ENCODE results near the gene REXO5. TPM values are rescaled to one million over a fixed set of nuclear protein-coding genes. Genes with fewer than 3 reads are reported as not detected.
"Not testable (repeated sequence)": the region's sequence is repeated elsewhere in the genome, so short reads cannot be mapped to it uniquely, and the experiment has no call there.

Gene REXO5, protein sequence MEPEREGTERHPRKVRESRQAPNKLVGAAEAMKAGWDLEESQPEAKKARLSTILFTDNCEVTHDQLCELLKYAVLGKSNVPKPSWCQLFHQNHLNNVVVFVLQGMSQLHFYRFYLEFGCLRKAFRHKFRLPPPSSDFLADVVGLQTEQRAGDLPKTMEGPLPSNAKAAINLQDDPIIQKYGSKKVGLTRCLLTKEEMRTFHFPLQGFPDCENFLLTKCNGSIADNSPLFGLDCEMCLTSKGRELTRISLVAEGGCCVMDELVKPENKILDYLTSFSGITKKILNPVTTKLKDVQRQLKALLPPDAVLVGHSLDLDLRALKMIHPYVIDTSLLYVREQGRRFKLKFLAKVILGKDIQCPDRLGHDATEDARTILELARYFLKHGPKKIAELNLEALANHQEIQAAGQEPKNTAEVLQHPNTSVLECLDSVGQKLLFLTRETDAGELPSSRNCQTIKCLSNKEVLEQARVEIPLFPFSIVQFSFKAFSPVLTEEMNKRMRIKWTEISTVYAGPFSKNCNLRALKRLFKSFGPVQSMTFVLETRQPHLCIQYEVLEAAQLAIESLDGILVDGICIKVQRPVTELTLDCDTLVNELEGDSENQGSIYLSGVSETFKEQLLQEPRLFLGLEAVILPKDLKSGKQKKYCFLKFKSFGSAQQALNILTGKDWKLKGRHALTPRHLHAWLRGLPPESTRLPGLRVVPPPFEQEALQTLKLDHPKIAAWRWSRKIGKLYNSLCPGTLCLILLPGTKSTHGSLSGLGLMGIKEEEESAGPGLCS
- polyA plus RNA-seq: 6.7 TPM
- long read RNA-seq, donor 1, partial matches to known transcripts: 0 of 1 reads
- long read RNA-seq, donor 1, other reads (novel, unspliced or antisense): 0 of 1 reads
- long read RNA-seq, donor 2: 0 reads
- long read RNA-seq, donor 3: 0 reads
- long read RNA-seq, donor 4: 0 reads
- long read RNA-seq, donor 5: 0 reads
- long read RNA-seq, donor 6: 0 reads
- long read RNA-seq, donor 7: 0 reads
- long read RNA-seq, donor 8: 0 reads
- long read RNA-seq, donor 9: 0 reads
- long read RNA-seq, donor 10, partial matches to known transcripts: 0 of 1 reads
- long read RNA-seq, donor 10, other reads (novel, unspliced or antisense): 0 of 1 reads
- long read RNA-seq, donor 11: 0 reads

DNA sequence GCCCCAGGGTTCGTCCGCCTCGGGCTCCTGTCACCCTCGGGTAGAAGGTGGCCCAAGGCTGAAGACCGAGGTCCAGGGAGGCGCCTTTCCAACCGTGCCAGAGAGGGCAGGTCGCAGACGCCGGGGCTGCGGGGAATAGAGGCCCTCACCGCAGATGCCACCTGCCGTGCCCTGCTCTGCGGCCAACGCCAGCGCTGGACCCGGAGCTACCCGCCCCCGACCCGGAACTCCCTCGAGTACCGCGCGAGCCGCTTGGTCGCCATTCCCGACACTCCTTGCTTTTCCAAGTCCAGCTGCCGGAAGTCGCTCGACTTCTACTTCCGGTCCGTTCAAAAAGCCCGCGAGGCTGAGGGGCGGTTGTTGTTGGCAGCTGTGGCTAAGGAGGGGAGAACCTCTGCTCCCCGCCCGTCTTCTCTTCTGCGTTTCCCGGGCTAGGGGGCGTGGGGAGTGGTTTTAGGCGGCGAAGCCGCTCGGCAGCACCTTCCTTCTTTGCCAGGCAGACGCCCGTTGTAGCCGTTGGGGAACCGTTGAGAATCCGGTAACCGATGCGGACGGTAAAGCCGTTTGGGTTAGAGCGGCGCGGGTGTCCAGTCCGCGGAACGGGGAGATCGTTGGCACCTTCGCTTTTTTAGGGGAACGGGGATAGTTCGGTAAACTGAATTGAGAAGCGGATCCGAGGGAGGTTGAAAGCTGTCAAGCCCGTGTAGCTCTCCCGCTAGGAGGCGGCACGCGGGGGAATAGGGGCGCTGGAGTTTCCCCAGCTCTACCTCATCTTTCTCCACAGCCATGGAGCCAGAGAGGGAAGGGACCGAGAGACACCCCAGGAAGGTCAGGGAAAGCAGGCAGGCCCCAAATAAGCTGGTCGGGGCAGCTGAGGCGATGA lies at the start of gene REXO5, which contains the start of gene ERI2:
Gene REXO5 (plus strand): TSS at position 360 of the 883 bp plus-strand sequence. CDS start 427 bp downstream, at position 787.
Gene ERI2 (minus strand): TSS at position 305 of the 883 bp plus-strand sequence. CDS start 42 bp downstream, at position 263.
- Histone ChIP-seq H3K4me3 (ENCODE audit: low read length) (peak within 1 kb of the TSS; percentile 90), H3K27me3 (ENCODE audit: control insufficient read depth, insufficient read depth, low read length) (no peaks in the 10 kb centered on the region), H3K4me1 (ENCODE audit: control insufficient read depth, insufficient read depth, low read length) (no peaks in the 10 kb centered on the region), H3K9me3 (ENCODE audit: control insufficient read depth, low read depth, low read length) (no peaks in the 10 kb centered on the region), H3K36me3 (ENCODE audit: control insufficient read depth, insufficient read depth, low read length) (peaks cover 5% of the 10 kb centered on the region), H3K27ac (ENCODE audit: low read length) (peak within 1 kb of the TSS; percentile 86)
- no CpG with 5 or more reads among the region's 74 CpGs for WGBS (ENCODE audit: insufficient coverage, low lambda C conversion rate)
- DNase-seq: peak; percentile 94 to 96

DNA sequence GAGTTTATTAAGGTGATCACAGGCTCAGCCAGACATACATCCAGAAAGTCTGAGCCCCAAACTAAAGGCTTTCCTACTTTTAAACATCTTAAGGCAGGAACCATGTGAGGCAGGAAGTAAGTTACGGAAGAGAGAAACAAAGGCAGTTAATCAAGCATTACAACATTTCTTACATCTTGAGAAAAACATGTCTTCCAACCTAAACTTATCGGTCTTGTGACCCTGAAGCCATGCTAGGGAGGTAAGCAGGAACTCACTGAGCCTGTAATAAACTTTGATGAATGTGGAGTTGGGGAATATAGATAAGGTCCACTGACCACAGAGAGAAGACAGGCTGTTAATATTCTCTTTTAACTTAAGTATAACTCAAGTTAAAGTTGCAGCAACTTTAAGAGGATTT lies 46.0 kb upstream of the REXO5 start:
- Histone ChIP-seq H3K27ac (ENCODE audit: low read length) (no peak overlapping the region), H3K36me3 (ENCODE audit: control insufficient read depth, insufficient read depth, low read length) (no peaks in the 10 kb centered on the region), H3K4me1 (ENCODE audit: control insufficient read depth, insufficient read depth, low read length) (peaks cover 18% of the 10 kb centered on the region), H3K27me3 (ENCODE audit: control insufficient read depth, insufficient read depth, low read length) (no peaks in the 10 kb centered on the region), H3K4me3 (ENCODE audit: low read length) (no peak overlapping the region), H3K9me3 (ENCODE audit: control insufficient read depth, low read depth, low read length) (no peaks in the 10 kb centered on the region)
- no peak for DNase-seq
- WGBS (ENCODE audit: insufficient coverage, low lambda C conversion rate): no CpG with 5 or more reads among the region's 2 CpGs

DNA sequence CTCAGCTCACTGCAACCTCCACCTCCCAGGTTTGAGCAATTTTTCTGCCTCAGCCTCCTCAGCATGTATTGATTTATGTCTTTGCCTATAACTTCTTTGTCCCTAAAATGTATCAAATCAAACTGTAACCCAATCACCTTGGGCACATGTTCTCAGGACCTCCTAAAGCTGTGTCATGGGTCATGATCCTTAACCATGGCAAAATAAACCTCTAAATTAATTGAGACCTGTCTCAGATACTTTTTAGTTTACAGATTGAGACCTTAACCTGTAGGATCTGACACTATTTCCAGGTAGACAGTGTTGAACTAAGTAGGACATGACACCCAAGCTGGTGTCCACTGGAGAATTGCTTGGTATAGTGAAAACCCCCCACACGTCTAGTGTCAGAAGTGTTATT lies 45.2 kb upstream of the REXO5 start:
- Histone ChIP-seq H3K36me3 (ENCODE audit: control insufficient read depth, insufficient read depth, low read length) (no peaks in the 10 kb centered on the region), H3K27ac (ENCODE audit: low read length) (no peak overlapping the region), H3K4me1 (ENCODE audit: control insufficient read depth, insufficient read depth, low read length) (peaks cover 18% of the 10 kb centered on the region), H3K4me3 (ENCODE audit: low read length) (no peak overlapping the region), H3K9me3 (ENCODE audit: control insufficient read depth, low read depth, low read length) (no peaks in the 10 kb centered on the region), H3K27me3 (ENCODE audit: control insufficient read depth, insufficient read depth, low read length) (no peaks in the 10 kb centered on the region)
- DNase-seq: no peak
- WGBS (ENCODE audit: insufficient coverage, low lambda C conversion rate): no CpG with 5 or more reads among the region's 1 CpG

DNA sequence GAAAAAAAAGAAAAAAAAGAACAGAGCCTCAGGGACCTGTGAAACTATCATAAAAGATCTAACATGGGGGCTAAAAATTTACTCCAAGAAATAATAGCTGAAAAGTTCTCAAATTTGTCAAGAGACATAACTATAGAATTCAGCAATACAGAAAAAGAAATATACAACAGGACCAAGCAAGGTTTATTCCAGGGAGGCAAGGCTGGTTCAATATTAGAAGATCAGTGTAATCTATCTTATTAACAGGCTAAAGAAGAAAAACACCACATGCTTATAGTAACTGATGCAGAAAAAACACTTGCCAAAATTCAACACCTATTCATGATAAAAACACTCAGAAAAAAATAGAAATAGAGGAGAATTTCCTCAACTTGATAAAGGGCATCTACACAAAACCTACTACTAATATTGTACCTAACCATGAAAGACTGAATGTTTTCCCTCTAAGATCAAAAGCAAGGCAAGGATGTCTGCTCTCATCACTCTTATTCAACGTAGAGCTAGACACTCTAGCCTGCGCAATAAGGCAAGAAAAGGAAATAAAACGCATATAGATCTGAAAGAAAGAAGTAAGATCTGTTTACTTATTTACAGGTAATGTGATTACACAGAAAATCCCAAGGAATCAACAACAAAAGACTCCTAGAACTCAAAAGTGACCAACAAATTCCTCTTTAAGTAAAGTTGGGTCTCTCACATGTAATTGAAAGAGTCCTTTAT lies 43.8 kb upstream of the REXO5 start:
- 85% methylated on average over 3 of the region's 3 CpGs for WGBS (ENCODE audit: insufficient coverage, low lambda C conversion rate)
- no peaks in the 10 kb centered on the region for H3K27me3 ChIP-seq (ENCODE audit: control insufficient read depth, insufficient read depth, low read length)
- H3K4me1 ChIP-seq (ENCODE audit: control insufficient read depth, insufficient read depth, low read length): peaks cover 18% of the 10 kb centered on the region
- DNase-seq: no peak
- no peak overlapping the region for H3K27ac ChIP-seq (ENCODE audit: low read length)
- H3K4me3 ChIP-seq (ENCODE audit: low read length): no peak overlapping the region
- H3K9me3 ChIP-seq (ENCODE audit: control insufficient read depth, low read depth, low read length): no peaks in the 10 kb centered on the region
- H3K36me3 ChIP-seq (ENCODE audit: control insufficient read depth, insufficient read depth, low read length): no peaks in the 10 kb centered on the region

DNA sequence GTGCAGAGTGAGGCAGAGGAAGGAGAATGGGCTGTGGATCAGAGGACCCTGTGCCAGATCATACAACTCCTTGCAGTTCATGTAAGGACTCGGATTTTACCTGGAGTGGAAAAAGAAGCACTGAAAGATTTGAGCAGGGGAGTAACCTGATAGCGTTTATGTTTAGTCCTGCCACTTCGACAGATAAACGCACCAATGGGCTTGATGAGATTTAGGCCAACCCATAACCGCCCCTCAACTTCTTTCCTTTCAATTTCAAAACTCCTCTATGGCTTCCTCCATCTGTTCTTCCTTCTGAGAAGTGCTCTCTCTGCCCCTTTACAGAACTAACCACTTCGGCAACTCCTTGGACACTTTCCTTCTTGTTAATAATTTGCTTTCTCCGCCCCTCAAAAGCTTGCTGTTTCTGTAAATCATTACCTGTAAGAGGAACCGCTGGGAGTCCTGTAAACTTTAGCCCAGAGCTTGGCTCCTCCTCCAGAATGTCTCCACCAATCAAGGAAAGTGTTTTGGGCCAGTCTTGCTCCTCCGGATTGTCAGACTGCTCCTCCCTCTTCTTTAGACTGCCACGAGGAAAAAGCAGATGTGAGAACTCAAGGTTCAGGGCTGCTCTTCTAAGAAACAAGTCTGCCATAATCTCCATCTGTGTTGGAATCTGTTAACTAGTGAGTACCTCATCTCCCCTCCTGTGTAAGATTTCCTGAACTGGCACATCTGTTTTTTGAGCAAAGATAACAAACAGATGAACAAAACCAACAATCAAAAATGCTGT lies 42.7 kb upstream of the REXO5 start, which contains the start of gene ACSM3:
Gene ACSM3 (plus strand): TSS at position 554 of the 772 bp plus-strand sequence. CDS start 6,021 bp downstream, outside the sequence.
- Histone ChIP-seq H3K4me1 (ENCODE audit: control insufficient read depth, insufficient read depth, low read length) (peaks cover 18% of the 10 kb centered on the region), H3K27ac (ENCODE audit: low read length) (peak within 1 kb of the TSS; percentile 88), H3K9me3 (ENCODE audit: control insufficient read depth, low read depth, low read length) (no peaks in the 10 kb centered on the region), H3K36me3 (ENCODE audit: control insufficient read depth, insufficient read depth, low read length) (no peaks in the 10 kb centered on the region), H3K4me3 (ENCODE audit: low read length) (peak within 1 kb of the TSS; percentile 36), H3K27me3 (ENCODE audit: control insufficient read depth, insufficient read depth, low read length) (no peaks in the 10 kb centered on the region)
- no CpG with 5 or more reads among the region's 10 CpGs for WGBS (ENCODE audit: insufficient coverage, low lambda C conversion rate)
- DNase-seq: peak; percentile 95 to 98

DNA sequence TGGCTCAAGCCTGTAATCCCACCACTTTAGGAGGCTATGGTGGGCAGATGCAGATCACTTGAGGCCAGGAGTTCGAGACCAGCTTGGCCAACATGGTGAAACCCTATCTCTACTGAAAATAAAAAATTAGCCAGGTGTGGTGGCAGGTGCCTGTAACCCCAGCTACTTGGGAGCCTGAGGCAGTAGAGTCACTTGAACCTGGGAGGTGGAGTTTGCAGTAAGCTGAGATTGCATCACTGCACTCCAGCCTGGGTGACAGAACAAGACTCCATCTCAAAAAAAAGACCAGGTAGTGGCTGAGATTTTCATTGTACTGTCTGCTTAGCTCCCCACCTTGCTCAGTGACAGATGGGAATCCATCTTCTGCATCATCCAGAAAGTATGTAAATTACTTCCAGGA lies 41.9 kb upstream of the REXO5 start:
- no CpG with 5 or more reads among the region's 1 CpG for WGBS (ENCODE audit: insufficient coverage, low lambda C conversion rate)
- peaks cover 18% of the 10 kb centered on the region for H3K4me1 ChIP-seq (ENCODE audit: control insufficient read depth, insufficient read depth, low read length)
- H3K9me3 ChIP-seq (ENCODE audit: control insufficient read depth, low read depth, low read length); H3K4me3 ChIP-seq (ENCODE audit: low read length); DNase-seq; H3K27me3 ChIP-seq (ENCODE audit: control insufficient read depth, insufficient read depth, low read length); H3K36me3 ChIP-seq (ENCODE audit: control insufficient read depth, insufficient read depth, low read length): not testable (repeated sequence)
- H3K27ac ChIP-seq (ENCODE audit: low read length): peak overlapping the region; percentile 88

DNA sequence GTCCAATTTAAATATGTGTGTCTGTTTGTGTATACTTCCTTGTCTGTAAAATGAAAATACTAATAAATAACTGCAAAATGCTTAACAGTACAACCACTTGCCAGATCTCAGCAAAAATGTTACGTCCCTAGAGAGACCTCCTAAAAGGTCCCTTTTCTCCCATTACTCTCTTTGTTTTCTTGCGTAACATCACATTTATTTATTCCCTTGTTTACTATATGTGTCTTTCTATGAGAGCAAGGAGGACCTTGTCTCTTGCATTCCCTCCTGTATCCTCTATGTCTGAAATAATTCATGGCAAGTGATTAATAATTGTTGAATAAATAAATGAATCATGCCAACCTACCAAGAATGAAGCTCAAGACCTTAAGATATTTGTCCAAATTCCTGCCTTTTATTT lies 40.6 kb upstream of the REXO5 start:
- Histone ChIP-seq H3K27me3 (ENCODE audit: control insufficient read depth, insufficient read depth, low read length) (no peaks in the 10 kb centered on the region), H3K36me3 (ENCODE audit: control insufficient read depth, insufficient read depth, low read length) (no peaks in the 10 kb centered on the region), H3K4me3 (ENCODE audit: low read length) (no peak overlapping the region), H3K27ac (ENCODE audit: low read length) (no peak overlapping the region), H3K4me1 (ENCODE audit: control insufficient read depth, insufficient read depth, low read length) (peaks cover 18% of the 10 kb centered on the region), H3K9me3 (ENCODE audit: control insufficient read depth, low read depth, low read length) (no peaks in the 10 kb centered on the region)
- no peak for DNase-seq
- no CpG with 5 or more reads among the region's 2 CpGs for WGBS (ENCODE audit: insufficient coverage, low lambda C conversion rate)

DNA sequence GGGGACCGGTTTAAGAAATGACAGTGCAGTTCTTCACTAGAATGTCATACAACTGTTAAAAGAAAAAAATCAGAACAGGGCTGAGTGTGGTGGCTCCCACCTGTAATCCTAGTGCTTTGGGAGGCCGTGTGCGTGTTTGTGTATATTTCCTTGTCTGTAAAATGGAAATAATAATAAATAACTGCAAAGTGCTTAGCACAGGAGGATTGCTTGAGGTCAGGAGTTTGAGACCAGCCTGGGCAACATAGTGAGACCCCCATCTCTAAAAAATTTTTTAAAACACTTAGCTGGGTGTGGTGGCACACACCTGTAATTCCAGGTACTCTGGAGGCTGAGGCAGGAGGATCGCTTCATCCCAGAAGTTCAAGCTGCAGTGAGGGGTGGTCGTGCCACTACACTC lies 40.0 kb upstream of the REXO5 start:
- WGBS (ENCODE audit: insufficient coverage, low lambda C conversion rate): 100% methylated on average over 1 of the region's 5 CpGs
- no peak overlapping the region for H3K27ac ChIP-seq (ENCODE audit: low read length)
- DNase-seq: no peak
- H3K27me3 ChIP-seq (ENCODE audit: control insufficient read depth, insufficient read depth, low read length): no peaks in the 10 kb centered on the region
- H3K9me3 ChIP-seq (ENCODE audit: control insufficient read depth, low read depth, low read length): no peaks in the 10 kb centered on the region
- H3K4me3 ChIP-seq (ENCODE audit: low read length): no peak overlapping the region
- H3K36me3 ChIP-seq (ENCODE audit: control insufficient read depth, insufficient read depth, low read length): no peaks in the 10 kb centered on the region
- H3K4me1 ChIP-seq (ENCODE audit: control insufficient read depth, insufficient read depth, low read length): peaks cover 18% of the 10 kb centered on the region

DNA sequence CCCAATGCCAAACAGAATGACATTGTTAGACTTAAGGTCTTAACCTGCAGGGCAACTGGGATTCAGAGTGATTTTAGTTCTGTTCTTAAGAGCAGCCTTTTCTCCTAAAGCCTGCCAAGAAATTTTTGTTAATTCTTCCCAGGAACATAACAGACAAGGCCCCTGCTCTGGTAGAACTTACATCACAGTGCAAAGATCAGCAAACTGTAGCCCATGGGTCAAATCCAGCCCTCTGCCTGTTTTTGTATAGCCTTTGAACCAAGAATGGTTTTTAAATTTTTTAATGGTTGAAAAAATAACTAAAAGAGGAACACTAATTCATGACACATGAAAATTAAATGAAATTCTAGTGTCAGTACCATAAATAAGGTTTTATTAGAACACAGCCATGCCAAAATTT lies 38.8 kb upstream of the REXO5 start:
- H3K27ac ChIP-seq (ENCODE audit: low read length): no peak overlapping the region
- H3K9me3 ChIP-seq (ENCODE audit: control insufficient read depth, low read depth, low read length): no peaks in the 10 kb centered on the region
- no peaks in the 10 kb centered on the region for H3K36me3 ChIP-seq (ENCODE audit: control insufficient read depth, insufficient read depth, low read length)
- no peak overlapping the region for H3K4me3 ChIP-seq (ENCODE audit: low read length)
- peaks cover 18% of the 10 kb centered on the region for H3K4me1 ChIP-seq (ENCODE audit: control insufficient read depth, insufficient read depth, low read length)
- H3K27me3 ChIP-seq (ENCODE audit: control insufficient read depth, insufficient read depth, low read length): no peaks in the 10 kb centered on the region
- no peak for DNase-seq

Measured in large intestine (tissue), 12 donors.